T-helper 17 cell (primary cell): ENCODE data around the gene CACNA1H. TPM values are rescaled to one million over a fixed set of nuclear protein-coding genes. Genes with fewer than 3 reads are reported as not detected.

Source experiments
- ATAC-seq: fragments of 150-1000 bp; cut with Tn5 transposase; 2 replicates; pipeline ENCODE4 v1.10.0; 2021; ENCODE audit warnings: mild to moderate bottlenecking, moderate library complexity
- DNase-seq, 3 donors: peaks; one replicate each; pipeline versions ENCODE4 v3.0.0 to v3.0.0-alpha.2; 2020 to 2021
- H3K9me3 ChIP-seq: one replicate; pipeline ENCODE4 v1.7.0; 2013; ENCODE audit warnings: low read length, mild to moderate bottlenecking; ENCODE audit not compliant: control insufficient read depth, poor library complexity, severe bottlenecking
- H3K27ac Mint-ChIP-seq: one replicate; pipeline ENCODE4 v1.8.0; 2022; ENCODE audit warnings: mild to moderate bottlenecking, moderate library complexity, mixed read lengths
- H3K27me3 Mint-ChIP-seq: one replicate; pipeline ENCODE4 v1.8.0; 2022; ENCODE audit warnings: mixed read lengths
- H3K36me3 Mint-ChIP-seq: one replicate; pipeline ENCODE4 v1.8.0; 2022; ENCODE audit warnings: low read depth, mixed read lengths
- H3K4me1 Mint-ChIP-seq: one replicate; pipeline ENCODE4 v1.8.0; 2022; ENCODE audit warnings: mild to moderate bottlenecking, mixed read lengths
- H3K4me3 Mint-ChIP-seq: one replicate; pipeline ENCODE4 v1.8.0; 2022; ENCODE audit warnings: mild to moderate bottlenecking, moderate library complexity, mixed read lengths
- total RNA-seq, 4 donors: library from RNA in 2 of 4; stranded (reverse) in 2 of 4; gene quantifications; one replicate each; pipeline ENCODE4 v1.2.3 and lab custom pipeline; 2022 to 2026

The CACNA1H gene
- total RNA-seq, 2 donors from 2014 or later: 8.6 to 9.5 TPM

GRCh38 chr16:1152123-1152638 is 725 bp upstream of the CACNA1H start:
- no peaks in the 10 kb centered on the region for H3K9me3 ChIP-seq
- ATAC-seq: peak; percentile 71
- H3K4me1 Mint-ChIP-seq: no peaks in the 10 kb centered on the region
- peak; percentile 23 to 54 (median 46) for DNase-seq
- no peak overlapping the region for H3K27ac Mint-ChIP-seq
- no peaks in the 10 kb centered on the region for H3K36me3 Mint-ChIP-seq
- peak overlapping the region; percentile 74 for H3K4me3 Mint-ChIP-seq
- peaks cover 8% of the 10 kb centered on the region for H3K27me3 Mint-ChIP-seq

DNA sequence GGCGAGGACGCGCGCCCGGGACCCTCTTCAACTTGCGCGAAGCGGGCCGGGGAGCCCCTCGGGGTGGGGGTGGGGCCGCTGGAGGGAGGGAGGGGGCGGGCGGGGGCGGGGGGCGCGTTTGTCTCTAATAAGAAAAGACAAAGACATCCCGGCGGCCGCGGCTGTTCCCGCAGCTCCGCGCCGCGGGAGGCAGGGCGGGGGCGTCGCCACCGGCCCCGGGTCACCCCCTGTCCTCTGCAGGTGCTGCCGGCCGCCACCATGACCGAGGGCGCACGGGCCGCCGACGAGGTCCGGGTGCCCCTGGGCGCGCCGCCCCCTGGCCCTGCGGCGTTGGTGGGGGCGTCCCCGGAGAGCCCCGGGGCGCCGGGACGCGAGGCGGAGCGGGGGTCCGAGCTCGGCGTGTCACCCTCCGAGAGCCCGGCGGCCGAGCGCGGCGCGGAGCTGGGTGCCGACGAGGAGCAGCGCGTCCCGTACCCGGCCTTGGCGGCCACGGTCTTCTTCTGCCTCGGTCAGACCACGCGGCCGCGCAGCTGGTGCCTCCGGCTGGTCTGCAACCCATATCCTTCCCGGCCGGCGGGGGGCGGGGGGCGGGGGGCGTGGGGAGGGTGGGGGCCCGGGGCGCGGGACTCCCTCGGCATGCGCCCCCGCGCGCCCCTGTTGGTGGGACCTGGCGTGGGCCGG is 714 bp downstream of the CACNA1H start:
- no peaks in the 10 kb centered on the region for H3K36me3 Mint-ChIP-seq
- ATAC-seq (no peak), DNase-seq (no peak)
- H3K27ac Mint-ChIP-seq: no peak overlapping the region
- H3K9me3 ChIP-seq: no peaks in the 10 kb centered on the region
- no peaks in the 10 kb centered on the region for H3K4me1 Mint-ChIP-seq
- no peak overlapping the region for H3K4me3 Mint-ChIP-seq
- peaks cover 8% of the 10 kb centered on the region for H3K27me3 Mint-ChIP-seq

DNA sequence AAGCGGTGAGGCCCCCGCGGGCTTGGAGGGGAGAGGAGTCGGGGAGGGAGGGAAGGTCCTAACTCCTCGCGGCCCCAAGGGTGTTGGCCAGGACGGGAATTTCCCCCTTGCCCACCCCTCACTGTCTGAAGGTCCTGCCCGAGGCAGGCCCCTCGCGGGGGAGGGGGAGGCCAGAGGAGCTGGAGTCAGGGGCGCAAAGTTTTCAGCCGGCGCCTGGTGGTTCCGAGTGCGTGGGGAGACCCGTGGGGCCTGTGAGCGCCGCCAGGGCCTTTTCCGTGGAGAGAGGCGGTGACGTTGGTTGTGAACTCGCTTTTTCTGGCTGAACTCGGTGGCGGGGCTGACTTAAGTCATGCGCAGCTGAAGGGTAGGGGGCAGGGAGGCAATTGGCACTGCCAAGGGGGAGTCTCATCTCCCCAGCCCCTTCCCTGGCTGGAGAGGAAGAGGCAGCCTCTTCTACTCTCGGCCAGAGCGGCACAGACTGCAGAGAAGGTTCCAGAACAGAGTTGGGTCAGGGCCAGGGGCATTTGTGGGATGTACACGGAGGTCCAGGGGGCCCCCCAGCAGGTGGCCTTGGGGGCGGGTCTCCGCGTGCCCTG is 1.5 kb downstream of the CACNA1H start:
- Mint-ChIP-seq H3K36me3 (no peaks in the 10 kb centered on the region), H3K27ac (no peak overlapping the region), H3K27me3 (peaks cover 8% of the 10 kb centered on the region), H3K4me1 (no peaks in the 10 kb centered on the region), H3K4me3 (peak overlapping the region; percentile 12)
- H3K9me3 ChIP-seq: no peaks in the 10 kb centered on the region
- no peak for ATAC-seq
- DNase-seq: no peak

DNA sequence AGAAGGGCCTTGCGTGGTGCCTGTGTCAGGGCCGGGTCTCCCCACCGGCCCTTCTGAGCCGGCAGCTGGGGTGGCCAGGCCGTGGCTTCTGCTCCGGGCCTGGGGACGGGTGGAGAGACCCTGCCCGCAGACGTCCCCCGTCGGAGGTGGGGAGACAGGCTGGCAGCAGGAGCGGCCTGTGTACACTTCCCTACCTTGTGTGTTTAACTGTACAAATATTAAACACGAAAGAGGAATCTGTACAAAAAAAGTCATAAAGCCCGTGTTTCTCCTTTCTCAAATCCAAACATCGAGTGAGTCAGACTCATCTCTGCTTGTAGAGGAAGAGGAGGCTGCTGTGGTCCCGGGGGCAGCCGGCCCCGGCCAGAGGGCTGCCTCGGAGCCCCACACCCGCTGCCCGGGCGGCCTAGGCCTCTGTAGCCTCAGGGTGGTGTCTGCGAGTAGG is 2.0 kb downstream of the CACNA1H start:
- ATAC-seq (no peak), DNase-seq (no peak)
- Mint-ChIP-seq H3K4me1 (no peaks in the 10 kb centered on the region), H3K27ac (no peak overlapping the region), H3K4me3 (no peak overlapping the region), H3K27me3 (peaks cover 8% of the 10 kb centered on the region), H3K36me3 (no peaks in the 10 kb centered on the region)
- H3K9me3 ChIP-seq: no peaks in the 10 kb centered on the region

DNA sequence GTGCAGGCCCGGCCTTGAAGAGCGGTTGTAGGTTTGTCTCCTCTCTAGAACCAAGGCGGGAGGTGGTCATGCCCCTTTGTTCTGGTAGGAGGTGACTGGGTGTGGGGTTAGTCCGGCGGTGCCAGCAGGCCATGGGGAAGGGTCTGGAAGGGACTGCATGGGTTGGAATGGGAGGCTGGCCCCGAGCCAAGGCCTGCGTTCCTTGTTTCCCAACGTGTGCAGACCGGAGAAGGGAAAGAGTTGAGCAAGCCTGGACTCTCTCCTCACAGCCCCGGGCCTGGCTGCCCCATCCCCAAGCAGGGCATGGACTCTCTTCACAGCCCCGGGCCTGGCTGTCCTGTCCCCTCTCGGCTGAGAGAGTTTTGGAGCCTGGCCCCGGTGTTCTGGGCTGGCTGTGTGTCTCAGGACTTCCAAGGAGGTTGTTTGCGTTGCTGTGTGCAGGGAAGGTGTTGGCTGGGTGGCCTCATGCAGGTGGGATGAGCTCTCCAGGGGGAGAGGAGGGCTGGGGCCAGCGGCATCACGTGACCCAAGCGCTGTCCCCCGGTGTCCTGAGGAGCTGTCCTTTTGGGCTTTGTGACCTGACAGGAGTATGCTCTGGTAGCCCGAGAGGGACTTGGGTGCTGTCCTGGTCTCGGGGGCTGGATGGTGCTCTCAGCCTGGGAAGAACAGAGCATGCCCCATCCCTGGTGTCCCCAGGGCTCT is 2.6 kb downstream of the CACNA1H start:
- no peaks in the 10 kb centered on the region for H3K36me3 Mint-ChIP-seq
- ATAC-seq (no peak), DNase-seq (no peak)
- H3K9me3 ChIP-seq: no peaks in the 10 kb centered on the region
- no peak overlapping the region for H3K27ac Mint-ChIP-seq
- H3K4me1 Mint-ChIP-seq: no peaks in the 10 kb centered on the region
- H3K4me3 Mint-ChIP-seq: peak overlapping the region; percentile 49
- H3K27me3 Mint-ChIP-seq: peaks cover 8% of the 10 kb centered on the region

DNA sequence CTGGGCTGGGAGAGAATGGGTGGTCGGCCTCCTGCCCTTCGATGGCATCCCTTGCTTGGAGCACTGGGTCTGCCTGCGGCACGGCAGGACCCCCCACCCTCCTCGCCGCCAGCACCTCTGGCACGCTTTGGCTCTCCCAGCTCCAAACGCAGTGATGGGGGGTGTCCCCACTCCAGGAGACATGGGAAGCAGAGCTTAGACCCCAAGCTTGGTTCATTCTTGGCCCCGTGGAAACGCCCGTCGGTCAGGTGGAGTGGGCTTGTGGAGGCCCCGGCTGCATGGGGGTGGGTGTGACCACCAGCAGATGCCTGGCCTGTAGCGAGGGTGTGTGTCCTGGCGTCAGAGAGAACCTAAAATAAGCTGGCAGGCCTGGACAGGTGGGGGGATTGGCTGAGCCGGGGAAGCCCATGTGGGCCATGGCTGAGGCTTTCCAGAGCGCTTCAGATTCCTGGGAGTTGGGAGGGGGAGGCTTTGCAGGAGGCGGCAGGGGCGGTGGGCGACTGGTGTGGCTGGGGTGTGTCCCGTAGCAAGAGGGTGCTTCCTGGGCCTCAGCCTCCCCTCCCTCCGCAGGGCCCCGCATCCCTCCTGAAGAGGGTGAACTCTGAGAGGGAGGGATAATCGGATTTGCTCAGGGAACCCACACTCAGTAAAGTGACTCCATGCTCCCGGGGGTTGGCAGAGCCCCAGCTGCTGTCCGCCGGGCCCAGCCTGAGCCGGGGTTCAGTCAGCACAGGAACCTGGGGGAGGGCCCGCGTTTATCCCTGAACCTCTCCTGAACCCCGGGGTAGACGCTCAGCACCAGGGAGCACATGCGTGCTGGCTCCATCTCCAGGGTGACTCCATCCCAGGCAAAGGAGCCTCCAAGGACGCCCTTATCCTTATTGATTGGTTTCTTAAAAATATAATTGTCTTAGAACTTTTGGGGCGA is 3.4 kb downstream of the CACNA1H start:
- H3K36me3 Mint-ChIP-seq: no peaks in the 10 kb centered on the region
- H3K4me1 Mint-ChIP-seq: no peaks in the 10 kb centered on the region
- no peaks in the 10 kb centered on the region for H3K9me3 ChIP-seq
- DNase-seq (no peak), ATAC-seq (no peak)
- H3K27me3 Mint-ChIP-seq: peaks cover 8% of the 10 kb centered on the region
- H3K4me3 Mint-ChIP-seq: no peak overlapping the region
- no peak overlapping the region for H3K27ac Mint-ChIP-seq

DNA sequence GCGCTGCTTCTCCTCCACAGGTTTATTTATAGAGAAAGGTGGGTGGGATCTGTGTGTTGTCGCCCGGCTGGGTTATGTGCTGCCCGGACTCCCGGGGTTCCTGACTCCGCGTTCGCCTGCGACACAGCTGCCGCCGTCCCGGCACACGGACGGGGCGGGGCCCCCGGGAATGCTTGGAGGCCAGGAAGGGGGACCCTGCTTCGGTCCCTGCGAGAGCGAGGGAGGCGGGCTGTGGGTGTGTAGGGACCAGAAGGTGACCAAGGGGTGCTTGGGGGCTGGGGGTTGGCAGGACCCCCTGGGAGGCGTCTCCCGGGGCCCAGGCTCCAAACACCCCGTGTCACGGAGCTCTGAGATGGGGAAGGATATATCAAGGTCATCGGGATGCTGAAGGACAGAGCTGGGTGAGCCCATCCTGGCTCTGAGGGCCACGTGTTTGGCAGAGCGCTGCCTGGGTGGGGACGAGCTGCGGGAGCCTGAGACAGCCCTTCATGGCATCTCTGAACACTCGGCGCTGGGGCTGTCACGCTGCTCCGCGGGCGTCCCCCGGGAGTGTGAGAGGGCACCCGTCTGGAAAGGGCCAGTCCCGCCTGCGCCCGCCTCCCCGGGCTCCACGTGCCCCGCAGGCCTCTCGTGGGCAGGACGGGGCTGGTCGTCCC is 4.2 kb downstream of the CACNA1H start:
- no peaks in the 10 kb centered on the region for H3K4me1 Mint-ChIP-seq
- no peaks in the 10 kb centered on the region for H3K36me3 Mint-ChIP-seq
- H3K27ac Mint-ChIP-seq: no peak overlapping the region

GRCh38 chr16:1157639-1158455 is 4.9 kb downstream of the CACNA1H start:
- Mint-ChIP-seq H3K27me3 (peaks cover 13% of the 10 kb centered on the region), H3K4me1 (no peaks in the 10 kb centered on the region), H3K27ac (no peak overlapping the region), H3K36me3 (no peaks in the 10 kb centered on the region), H3K4me3 (no peak overlapping the region)
- H3K9me3 ChIP-seq: no peaks in the 10 kb centered on the region
- ATAC-seq: no peak
- DNase-seq: no peak

More for the DNA sequence above, 4.2 kb downstream of the CACNA1H start:
- ATAC-seq (no peak), DNase-seq (no peak)
- no peaks in the 10 kb centered on the region for H3K9me3 ChIP-seq
- Mint-ChIP-seq H3K27me3 (peaks cover 10% of the 10 kb centered on the region), H3K4me3 (no peak overlapping the region)

GRCh38 chr16:1158456-1159324 is 5.8 kb downstream of the CACNA1H start:
- Mint-ChIP-seq H3K4me1 (no peaks in the 10 kb centered on the region), H3K36me3 (no peaks in the 10 kb centered on the region), H3K27ac (no peak overlapping the region), H3K4me3 (no peak overlapping the region), H3K27me3 (peaks cover 13% of the 10 kb centered on the region)
- DNase-seq: no peak
- no peak for ATAC-seq
- H3K9me3 ChIP-seq: no peaks in the 10 kb centered on the region

- peaks cover 15% of the 10 kb centered on the region for H3K27me3 Mint-ChIP-seq
- ATAC-seq (no peak), DNase-seq (no peak)
- H3K4me1 Mint-ChIP-seq: no peaks in the 10 kb centered on the region
- no peak overlapping the region for H3K27ac Mint-ChIP-seq
- H3K4me3 Mint-ChIP-seq: no peak overlapping the region
- H3K36me3 Mint-ChIP-seq: no peaks in the 10 kb centered on the region
- no peaks in the 10 kb centered on the region for H3K9me3 ChIP-seq
These were observed 6.5 kb downstream of the CACNA1H start for GRCh38 chr16:1159325-1159972.
